A549 treated with CORT108297 at 1 μM for 4 hours (cell line): Measurements from ENCODE around the gene HMOX1. TPM values are rescaled to one million over a fixed set of nuclear protein-coding genes. Genes with fewer than 3 reads are reported as not detected.

Source experiments
- total RNA-seq: library from RNA; stranded (reverse); fragments of 200-300 nt; extraction: Qiagen RNA extraction; gene quantifications from 5 replicates; pipeline ENCODE4 v1.2.3, GENCODE V29; 2022

Gene HMOX1, protein sequence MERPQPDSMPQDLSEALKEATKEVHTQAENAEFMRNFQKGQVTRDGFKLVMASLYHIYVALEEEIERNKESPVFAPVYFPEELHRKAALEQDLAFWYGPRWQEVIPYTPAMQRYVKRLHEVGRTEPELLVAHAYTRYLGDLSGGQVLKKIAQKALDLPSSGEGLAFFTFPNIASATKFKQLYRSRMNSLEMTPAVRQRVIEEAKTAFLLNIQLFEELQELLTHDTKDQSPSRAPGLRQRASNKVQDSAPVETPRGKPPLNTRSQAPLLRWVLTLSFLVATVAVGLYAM
- 537 to 845 TPM (median 616 TPM) in 5 replicates for total RNA-seq

DNA sequence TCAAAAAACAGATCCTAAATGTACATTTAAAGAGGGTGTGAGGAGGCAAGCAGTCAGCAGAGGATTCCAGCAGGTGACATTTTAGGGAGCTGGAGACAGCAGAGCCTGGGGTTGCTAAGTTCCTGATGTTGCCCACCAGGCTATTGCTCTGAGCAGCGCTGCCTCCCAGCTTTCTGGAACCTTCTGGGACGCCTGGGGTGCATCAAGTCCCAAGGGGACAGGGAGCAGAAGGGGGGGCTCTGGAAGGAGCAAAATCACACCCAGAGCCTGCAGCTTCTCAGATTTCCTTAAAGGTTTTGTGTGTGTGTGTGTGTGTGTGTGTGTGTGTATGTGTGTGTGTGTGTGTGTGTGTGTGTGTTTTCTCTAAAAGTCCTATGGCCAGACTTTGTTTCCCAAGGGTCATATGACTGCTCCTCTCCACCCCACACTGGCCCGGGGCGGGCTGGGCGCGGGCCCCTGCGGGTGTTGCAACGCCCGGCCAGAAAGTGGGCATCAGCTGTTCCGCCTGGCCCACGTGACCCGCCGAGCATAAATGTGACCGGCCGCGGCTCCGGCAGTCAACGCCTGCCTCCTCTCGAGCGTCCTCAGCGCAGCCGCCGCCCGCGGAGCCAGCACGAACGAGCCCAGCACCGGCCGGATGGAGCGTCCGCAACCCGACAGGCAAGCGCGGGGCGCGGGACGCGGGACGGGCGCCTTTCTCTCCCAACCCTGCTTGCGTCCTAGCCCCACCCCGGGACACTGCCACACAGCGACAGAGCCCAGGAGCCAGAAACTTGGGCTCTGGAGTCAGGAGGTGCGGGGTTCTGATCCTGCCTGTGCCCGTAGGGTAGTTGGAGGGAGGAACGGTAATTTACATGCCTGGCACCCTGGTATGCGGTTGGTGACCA is at the start of gene HMOX1:
TSS of gene HMOX1 (plus strand) at position 560 of the 887 bp plus-strand sequence. CDS start at position 638, 78 bp downstream.

DNA sequence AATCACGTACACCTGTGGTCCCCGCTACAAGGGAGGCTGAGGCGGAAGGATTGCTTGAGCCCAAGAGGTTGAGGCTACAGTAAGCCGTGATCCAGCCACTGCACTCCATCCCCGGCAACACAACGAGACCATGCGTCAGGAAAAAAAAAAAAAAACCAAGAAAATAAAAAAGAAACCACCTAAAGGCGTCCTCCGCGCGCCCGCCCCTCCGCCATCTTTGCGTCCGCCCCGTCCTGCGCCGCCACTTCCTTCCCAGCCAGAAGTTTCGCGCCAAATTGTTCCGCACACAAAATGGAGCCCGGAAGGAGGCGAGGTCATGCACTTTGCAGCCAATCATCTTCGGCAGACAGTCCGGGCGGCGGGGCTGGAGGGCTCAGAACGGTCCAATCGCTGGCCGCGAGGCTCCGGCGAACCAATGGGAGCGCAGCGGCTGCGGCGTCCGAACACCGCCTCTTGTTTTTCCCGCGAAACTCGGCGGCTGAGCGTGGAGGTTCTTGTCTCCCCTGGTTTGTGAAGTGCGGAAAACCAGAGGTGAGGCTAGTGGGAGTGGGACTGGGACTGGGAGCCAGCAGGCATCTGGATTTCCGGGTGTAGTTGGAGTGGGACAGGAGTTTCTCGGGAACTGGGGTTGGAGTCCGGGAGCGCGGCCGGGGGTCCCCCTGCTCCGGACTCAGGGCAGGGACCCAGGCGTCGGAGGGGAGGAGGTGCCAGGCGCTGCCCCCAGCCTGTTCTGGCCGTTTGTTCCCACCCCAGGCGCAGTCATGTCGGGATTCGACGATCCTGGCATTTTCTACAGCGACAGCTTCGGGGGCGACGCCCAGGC is 19.0 kb downstream of the HMOX1 start, which contains the start of gene MCM5:
TSS of gene MCM5 (plus strand) at position 463 of the 823 bp plus-strand sequence. CDS start at position 762, 299 bp downstream.

Other genes starting within 250 kb of the HMOX1 start
- 8.6 to 15.0 TPM (median 11.9 TPM) in 5 replicates for gene HMGXB4, start 123.6 kb upstream of the HMOX1 start, total RNA-seq
- gene TOM1, start 81.2 kb upstream of the HMOX1 start, total RNA-seq, result 14.9 to 15.8 TPM (median 15.1 TPM) in 5 replicates
- gene MCM5, start 19.0 kb downstream of the HMOX1 start, total RNA-seq, result 58.3 to 98.3 TPM (median 83.8 TPM) in 5 replicates
- 0.74 to 1.3 TPM (median 1.2 TPM) in 5 replicates for gene RASD2, start 159.7 kb downstream of the HMOX1 start, total RNA-seq
- 6.7 to 8.9 TPM (median 7.7 TPM) in 5 replicates for gene MB, start 236.2 kb downstream of the HMOX1 start, total RNA-seq